Measurements from ENCODE around the gene AMPD2.
"Not testable (repeated sequence)": the region's sequence is repeated elsewhere in the genome, so short reads cannot be mapped to it uniquely, and the experiment has no call there.

- TF ChIP-seq CTCF (IDR thresholded peaks at IDR 0.05; ENCODE audit: low read depth, low read length, missing input control); YY1 (IDR thresholded peaks at IDR 0.05); TAF1 (conservative IDR thresholded peaks at IDR 0.05); ZBTB33 (IDR thresholded peaks at IDR 0.05); RAD21 (IDR thresholded peaks at IDR 0.05); REST (IDR thresholded peaks at IDR 0.05); GABPA (IDR thresholded peaks at IDR 0.05 in 1 of 2, conservative IDR thresholded peaks at IDR 0.05 in 1 of 2); JUND (IDR thresholded peaks at IDR 0.05); SP1 (IDR thresholded peaks at IDR 0.05): not testable (repeated sequence)
Measured at GRCh38 chr1:109678637-109679036, 59.0 kb downstream of the AMPD2 start.

All from liver (tissue), 3 donors.